NCI-H2107 treated with DMSO at 0.1 percent for 48 hours (cell line): ENCODE data around the gene ATP6V0E2.
"Not testable (repeated sequence)": the region's sequence is repeated elsewhere in the genome, so short reads cannot be mapped to it uniquely, and the experiment has no call there.

Experiments
- DNase-seq: peaks from one replicate; lab custom pipeline; 2025; ENCODE audit not compliant: unreplicated experiment; lab: John Stamatoyannopoulos, UW

The ATP6V0E2 gene

GRCh38 chr7:149873074-149873969 is at the start of gene ATP6V0E2:
Gene ATP6V0E2, plus strand, starts transcription at chr7:149873969. Its CDS starts 97 bp downstream, at chr7:149874066.
- peak; percentile 91 for DNase-seq

DNA sequence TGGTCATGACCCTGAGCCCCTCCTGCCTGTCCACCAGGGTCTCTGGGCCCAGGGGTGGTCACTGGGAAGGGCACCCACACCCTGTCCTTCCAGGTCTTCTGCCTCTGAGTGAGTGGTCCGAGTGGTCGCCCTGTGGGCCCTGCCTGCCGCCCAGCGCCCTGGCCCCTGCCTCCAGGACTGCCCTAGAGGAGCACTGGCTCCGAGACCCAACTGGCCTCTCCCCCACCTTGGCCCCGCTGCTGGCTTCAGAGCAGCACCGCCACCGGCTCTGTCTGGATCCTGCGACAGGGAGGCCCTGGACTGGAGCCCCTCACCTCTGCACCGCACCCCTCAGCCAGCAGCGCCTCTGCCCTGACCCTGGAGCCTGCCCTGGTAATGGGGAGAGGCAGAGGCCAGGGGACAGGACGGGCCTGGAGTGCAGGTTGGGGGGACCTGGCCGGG is 49.4 kb upstream of the ATP6V0E2 start:
- DNase-seq, result no peak

- DNase-seq, result no peak
These were observed 48.8 kb upstream of the ATP6V0E2 start for GRCh38 chr7:149824748-149825566.

DNA sequence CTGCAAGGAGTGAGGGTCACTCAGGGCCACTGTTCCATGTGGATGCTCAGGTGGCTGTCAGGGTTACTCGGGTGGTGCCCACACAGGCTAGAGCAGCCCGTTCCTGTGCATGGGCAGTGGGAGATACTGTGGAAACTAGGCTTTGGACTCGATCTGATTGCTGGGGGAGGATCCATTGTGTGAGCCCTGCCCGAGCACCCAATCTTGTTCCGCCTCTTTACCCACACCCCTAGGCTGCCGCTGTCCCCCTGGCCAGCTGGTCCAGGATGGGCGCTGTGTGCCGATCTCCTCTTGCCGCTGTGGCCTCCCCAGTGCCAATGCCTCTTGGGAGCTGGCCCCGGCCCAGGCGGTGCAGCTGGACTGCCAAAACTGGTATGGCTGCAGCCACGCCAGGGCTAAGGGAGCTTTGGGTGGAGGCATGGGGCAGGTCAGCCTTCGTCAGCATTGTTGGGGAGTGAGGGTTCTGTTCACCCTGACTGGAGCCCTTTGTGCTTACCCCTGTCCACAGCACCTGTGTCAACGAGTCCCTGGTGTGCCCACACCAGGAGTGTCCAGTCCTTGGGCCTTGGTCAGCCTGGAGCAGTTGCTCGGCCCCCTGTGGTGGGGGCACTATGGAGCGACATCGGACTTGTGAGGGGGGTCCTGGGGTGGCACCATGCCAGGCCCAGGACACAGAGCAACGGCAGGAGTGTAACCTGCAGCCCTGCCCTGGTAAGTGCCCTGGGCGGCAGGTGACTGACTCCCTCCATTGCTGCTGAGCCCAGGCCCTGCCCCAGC is 48.0 kb upstream of the ATP6V0E2 start:
- DNase-seq, result no peak

- DNase-seq, result peak; percentile 25
These were observed 47.3 kb upstream of the ATP6V0E2 start for GRCh38 chr7:149826344-149827088.

DNA sequence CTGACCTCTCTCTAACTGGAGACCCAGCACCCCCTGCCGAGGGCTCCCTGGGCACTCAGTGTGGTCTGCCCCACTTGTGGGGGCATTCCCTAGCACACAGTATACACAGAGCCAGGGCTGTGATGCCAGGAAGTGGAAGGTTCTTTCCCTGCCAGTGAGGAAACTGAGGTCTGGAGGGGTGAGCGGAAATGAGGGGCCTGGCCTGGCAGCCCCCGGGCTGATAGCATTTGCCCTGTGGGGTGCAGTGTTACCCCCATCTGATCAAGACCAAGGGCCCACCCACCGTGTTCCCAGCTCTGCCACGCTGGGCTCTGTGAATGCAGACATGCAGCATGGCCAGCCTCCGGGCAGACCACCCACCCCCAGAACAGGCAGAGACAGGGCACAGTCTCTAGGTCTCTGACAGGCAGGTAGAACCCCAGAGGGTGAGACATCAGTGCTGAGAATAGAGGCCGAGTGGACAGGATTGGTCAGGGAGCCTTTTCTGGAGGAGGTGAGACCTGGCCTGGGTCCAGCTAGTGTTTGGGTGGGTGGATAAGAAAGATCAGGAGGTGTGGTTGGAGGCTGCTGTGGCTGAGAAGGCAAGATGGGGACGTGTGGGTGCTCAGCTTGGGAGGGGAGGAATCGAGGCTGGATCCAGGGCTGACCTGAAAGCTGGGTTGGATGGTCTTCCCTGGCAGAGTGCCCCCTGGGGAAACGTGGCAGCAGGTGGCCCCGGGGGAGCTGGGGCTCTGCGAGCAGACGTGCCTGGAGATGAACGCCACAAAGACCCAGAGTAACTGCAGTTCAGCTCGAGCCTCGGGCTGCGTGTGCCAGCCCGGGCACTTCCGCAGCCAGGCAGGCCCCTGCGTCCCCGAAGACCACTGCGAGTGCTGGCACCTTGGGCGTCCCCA is 46.4 kb upstream of the ATP6V0E2 start:
- no peak for DNase-seq

- no peak for DNase-seq
These were observed 45.1 kb upstream of the ATP6V0E2 start for GRCh38 chr7:149828357-149829309.

- not testable (repeated sequence) for DNase-seq
These were observed 43.2 kb upstream of the ATP6V0E2 start for GRCh38 chr7:149830527-149830926.

DNA sequence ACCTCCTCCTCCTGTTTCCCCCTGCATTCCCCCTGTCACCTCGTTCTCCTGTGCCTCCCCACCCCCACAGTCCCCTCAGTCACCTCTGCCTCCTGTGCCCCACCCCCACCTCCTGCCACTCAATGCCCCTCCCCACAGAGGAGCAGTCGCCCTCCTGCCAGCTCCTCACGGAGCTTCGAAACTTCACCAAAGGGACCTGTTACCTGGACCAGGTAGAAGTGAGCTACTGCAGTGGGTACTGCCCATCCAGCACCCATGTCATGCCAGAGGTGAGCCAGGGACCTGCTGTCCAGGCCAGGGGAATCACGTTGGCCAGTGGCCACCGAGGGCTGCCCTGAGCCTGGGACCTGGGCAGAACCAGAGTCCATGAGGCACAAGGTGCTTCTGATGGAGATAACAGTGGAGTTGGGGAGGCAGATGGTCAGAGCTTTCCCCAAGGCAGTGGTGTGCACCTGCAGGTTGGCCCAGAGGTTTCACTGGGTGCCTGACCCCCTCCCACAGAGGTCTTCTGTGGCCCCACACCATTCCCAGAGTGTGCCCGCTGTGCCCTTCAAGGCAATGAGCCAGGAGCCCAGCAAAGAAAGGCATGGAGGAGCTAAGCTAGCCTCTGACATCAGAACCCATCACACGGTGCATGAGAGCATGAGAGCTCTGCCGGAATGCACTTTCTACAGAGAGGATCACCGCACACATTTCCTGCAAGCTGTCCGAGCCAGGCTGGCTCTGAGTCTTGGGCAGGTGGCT is 42.6 kb upstream of the ATP6V0E2 start:
- no peak for DNase-seq

DNA sequence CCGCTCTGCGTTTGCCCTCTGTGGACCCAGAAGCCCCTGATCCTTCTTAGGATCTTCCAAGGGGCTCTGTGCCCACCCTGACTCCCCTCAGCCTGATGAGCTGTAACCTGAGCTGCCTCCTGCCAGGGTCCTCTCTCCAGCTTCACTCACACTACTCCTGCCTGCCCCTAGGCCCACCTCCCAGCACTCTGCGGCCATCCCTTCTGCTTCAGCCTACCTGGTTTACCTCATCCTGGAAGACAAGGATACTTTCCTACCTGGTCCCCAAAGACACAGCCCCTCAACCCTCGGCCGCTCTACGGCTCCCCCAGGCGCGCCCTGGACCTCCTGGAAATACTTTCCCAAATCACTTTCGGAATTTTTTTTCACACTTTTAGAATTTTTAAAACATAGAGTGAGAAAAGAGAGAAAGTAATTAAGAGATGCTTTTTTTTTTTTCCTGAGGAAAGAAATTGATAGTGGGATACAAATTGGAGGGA is 42.0 kb upstream of the ATP6V0E2 start:
- no peak for DNase-seq

DNA sequence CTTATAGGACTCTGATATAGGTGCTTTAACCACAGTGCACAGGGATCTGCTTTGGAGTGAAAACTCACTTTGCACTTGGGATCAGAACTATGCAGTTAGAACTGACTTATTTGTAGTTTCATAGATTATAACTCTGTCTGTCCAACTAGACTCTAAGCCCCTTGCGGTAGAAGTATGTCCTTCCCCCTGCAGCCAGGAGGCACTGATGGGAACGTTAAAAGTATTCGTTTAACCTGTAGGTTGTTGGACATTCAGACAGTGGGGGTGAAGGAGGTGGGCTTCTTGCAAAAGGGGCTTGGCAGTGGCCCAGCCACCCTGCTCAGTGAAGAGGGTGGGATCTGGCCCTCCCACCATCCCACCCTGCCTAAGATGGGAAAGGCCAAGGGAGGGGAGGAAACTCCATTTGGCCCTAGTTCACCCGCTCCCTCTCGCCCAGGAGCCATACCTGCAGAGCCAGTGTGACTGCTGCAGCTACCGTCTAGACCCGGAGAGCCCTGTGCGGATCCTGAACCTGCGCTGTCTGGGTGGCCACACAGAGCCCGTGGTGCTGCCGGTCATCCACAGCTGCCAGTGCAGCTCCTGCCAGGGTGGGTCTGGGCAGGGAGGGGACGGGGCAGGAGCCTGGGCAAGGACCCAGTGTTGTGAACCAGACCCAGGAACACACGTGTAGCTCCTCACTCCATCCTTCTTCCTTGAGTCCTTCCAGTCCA is 41.3 kb upstream of the ATP6V0E2 start:
- DNase-seq, result no peak

DNA sequence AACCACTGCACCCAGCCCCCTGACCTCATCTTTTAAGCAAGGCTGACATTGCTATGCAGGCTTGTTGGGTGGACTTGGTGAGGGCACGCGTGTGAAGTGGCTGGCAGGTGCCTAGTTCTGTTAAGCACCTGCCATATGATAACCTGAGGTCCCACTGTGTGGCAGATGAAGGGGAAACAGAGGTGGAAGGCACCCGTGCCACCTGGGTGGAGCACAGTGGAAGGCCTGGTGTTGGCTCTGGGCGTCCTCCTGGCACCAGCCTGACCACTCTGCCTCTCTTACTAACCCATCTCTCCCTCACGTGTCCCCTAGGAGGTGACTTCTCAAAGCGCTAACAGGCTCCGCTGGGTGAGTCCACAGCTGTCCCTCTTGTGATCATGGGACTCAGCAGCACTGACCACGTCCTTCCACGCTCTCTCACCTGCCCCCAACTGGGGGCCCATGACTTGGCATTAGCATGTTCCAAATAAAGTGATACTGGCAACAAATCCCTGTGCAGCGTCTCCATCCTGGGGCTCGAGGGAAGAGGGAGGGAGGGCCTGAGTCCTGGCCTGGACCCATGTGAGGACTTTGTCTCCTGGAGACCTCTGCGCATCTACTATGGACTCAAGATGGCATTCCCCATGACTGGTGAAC is 40.2 kb upstream of the ATP6V0E2 start:
- DNase-seq, result no peak

DNA sequence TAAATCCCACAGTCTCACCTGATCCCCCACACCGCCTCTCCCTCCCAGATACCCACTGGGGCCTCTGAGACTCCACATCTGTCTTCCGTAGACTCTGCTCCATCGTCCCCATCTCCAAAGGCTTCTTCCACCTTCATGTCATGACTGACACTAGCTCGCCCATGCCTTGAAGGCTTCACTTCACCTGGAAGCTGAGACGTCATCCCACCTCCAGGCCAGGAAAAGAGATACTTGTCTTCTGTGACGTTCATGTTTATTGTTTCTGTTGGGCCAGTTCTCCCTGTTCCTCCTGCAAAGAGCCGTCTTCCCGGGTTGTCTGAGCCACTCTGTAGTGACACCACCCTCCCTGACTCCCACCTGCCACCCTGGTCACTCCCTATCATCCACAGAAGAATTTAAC is 39.2 kb upstream of the ATP6V0E2 start:
- no peak for DNase-seq

- no peak for DNase-seq
These were observed 37.3 kb upstream of the ATP6V0E2 start for GRCh38 chr7:149836434-149836833.

GRCh38 chr7:149837564-149838223 is 36.1 kb upstream of the ATP6V0E2 start:
- DNase-seq, result no peak
